GM19467 (cell line): ENCODE results near the gene INCA1.

Source experiments
- ATAC-seq: cut with Tn5 transposase; IDR thresholded peaks from one replicate; pipeline ENCODE4 v1.9.1; 2021; ENCODE audit warnings: mild to moderate bottlenecking, moderate library complexity; ENCODE audit not compliant: unreplicated experiment

INCA1 gene

DNA sequence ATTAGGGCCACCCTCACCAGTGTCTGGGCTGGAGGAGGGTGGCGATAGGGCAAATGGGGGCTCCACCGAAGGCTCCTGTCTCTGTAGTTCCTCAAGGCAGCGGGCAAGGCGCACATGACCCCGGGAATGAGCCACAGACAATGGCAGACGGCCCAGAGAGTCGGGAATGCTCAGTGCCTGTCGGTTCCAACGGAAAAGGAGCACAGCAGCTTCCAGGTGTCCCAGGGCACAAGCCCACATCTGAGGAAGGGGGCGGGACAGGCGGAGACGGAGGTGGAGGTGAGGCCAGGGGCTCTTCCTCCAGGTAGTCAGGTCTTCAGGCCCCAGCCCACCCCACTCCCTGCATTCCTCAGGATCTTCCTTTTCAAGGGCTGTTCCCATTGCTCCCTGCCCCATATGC is 24.6 kb downstream of the INCA1 start:
- ATAC-seq = no peak

DNA sequence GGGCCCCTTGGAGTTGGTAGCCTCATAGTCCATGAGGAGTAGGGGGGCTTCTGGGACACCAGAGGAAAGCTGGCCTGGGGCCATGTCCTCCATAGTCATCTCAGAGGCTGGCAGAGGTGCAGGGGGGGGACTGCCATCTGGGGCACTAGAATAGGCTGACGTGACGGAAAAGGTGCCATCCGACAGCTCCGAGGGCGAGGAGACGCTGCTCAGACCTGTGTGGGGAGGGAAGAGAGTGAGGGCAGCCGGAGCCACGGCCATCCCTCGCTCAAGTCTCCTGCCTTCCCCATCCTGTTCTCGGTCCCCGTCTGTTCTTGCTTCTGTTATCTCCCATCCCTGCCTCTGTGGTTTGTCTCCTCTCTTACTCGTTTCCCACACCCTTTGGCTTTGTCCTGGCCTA is 25.0 kb downstream of the INCA1 start:
- ATAC-seq = no peak

DNA sequence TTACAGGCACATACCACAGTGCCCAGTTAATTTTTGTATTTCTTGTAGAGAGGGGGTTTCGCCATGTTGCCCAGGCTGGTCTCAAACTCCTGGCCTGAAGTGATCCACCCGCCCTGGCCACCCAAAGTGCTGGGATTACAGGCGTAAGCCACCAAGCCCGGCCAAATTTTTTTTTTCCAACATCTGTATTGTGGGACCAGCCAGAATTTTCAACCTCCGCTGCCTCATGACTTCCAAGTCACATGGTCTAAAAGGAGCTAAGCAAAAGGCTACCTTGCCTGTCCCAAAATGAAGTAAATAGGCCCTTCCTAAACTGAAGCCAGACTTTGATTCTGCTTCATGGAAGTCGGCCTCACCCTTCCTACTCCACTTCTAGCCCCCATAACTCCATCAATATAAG is 25.5 kb downstream of the INCA1 start:
- no peak for ATAC-seq

DNA sequence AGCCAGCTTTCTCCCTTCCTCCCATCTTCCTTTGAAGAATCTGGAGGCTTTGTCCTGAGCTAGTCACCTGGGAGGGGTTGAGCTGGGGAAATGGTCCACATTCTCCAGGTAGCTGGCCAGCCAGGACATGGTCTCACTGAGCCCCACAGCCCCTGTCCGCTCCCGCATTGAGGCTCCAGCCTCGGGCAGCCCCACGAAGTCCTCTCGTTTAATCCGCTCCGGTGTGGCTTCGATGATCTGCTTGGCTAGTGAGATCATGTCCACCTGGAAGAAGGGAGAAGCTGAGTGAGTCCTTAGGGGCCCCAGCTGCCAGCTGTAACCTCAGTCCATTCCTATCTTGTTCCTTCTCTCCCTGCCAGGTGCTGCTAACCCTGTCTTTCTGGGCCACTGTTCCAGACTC is 27.0 kb downstream of the INCA1 start:
- no peak for ATAC-seq

DNA sequence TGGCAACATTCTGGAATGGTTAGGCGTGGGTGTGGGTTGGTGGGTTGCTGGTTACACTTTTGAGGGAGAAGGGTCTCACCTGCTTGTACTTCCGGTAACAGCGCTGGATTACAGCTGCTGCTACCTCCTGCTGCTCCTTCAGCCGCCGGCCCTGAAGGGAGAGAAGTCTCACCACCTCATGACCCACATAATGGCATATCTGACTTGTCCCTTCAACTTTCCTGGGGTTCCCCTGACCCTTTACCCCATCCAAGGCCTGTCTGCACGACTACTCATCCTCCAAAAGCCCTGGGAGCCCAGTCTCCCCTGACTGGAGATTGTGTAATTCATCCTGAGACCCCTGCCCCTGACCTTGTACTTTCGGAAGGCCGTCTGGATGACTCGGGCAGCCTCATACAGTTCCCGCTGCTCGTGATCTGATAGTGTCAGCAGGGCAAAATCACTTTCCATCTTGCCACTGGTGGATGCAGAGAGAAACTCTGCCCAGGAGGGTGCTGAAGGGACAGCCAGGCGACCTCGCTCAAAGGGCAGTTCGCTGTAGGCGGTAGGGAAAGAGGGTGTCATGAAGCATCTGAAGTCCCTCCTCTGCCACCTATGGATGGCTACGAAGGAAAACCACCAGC is 27.7 kb downstream of the INCA1 start:
- no peak for ATAC-seq

DNA sequence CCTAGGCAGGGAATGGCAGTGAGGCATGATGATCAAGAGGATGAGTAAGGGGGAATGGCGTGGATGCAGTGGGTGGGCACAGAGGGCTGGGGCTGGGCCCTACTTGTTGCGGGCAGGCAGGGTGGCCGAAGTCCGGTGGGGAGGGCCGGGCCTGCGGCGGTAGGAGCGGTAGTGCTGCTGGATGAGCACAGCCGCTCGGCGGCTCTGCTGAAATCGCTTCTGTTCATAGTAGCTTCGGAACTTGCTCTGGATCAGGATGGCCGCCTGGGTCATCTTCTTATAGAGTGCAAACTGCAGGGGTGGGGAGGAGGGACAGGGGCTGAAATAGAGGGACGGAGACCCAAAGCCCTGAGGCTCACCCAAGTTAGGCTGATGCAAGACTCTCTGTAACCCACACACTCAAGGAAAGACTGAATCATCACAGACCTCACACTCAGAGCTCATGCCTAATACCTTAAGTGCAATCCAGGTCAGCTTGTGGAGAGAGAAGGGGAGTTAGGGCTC is 28.2 kb downstream of the INCA1 start:
- no peak for ATAC-seq

DNA sequence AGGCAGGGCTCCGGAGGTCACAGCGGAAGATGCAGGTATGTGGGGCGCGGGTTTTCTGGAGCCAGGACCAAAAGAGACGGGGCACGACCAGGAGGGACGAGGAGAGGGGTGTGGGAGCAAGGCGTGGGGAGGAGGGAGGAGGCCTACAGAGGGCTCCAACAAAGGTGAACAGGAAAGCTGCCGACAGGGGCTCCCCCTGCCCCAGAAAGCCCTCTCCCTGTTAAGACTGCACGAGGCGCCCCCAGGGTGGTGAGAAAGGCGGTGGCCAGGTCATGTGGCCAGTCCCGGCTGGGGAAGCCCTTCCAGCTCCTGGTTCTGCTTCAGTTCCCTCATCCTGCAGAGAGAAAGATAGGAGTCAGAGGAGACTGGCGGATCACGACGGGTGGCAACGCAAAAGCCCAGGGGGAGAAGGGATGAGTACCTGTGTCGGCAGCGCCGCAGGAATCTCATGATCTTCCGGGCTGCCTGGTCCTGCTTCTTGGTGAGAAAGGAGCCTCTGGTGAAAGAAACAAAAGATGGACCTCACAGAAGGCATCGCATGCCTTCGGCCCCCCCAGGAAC is 28.8 kb downstream of the INCA1 start:
- ATAC-seq = no peak

DNA sequence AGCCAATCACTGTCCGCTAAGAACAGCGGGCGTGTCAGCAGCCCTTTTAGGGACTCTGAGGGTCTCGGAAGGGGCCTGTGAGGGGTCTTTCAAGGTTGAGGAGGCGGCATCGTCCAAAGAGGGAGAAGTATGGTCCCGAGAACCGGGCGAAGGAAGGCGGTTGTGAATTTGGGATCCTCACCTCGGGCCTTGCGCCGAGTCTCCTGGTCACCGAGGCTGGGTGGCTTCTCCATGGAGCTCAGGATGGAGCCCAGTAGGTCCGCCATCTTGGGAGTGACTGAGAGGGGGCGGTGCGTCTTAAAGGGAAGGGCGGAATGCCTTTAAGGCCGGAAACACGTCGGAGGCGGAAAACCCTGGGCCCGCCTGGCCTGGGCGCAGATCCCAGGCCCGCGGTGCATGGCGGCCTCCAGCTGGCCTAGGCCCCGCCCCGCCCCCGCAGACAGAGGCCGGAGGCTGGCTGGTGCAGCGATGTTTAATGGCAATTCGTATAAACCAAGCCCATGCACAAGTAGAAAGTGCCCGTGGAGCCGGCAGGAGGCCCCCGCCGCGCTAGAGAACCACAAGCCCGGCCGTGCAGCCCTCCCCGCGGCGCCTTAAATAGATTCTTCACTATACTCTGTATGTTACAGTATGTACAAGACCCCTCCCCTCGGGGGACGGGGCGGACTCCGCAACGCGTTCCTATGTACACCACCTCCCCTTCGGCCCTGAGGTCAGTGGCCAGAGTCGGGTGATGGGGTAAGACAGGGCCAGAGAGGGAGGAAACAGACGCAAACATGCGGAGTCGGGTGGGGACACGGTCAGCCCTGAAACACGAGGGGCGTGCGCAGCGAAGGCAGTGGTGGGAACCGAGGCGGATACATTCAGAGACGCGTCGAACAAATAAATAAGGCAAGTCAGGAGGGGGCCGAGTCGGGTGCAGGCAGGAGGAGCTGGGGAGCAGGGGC is 29.5 kb downstream of the INCA1 start, which contains the start of gene SPAG7:
SPAG7 (minus strand) TSS at position 279 of the 947 bp plus-strand sequence; CDS start at position 266, 13 bp downstream.
- ATAC-seq = peak; percentile 52

DNA sequence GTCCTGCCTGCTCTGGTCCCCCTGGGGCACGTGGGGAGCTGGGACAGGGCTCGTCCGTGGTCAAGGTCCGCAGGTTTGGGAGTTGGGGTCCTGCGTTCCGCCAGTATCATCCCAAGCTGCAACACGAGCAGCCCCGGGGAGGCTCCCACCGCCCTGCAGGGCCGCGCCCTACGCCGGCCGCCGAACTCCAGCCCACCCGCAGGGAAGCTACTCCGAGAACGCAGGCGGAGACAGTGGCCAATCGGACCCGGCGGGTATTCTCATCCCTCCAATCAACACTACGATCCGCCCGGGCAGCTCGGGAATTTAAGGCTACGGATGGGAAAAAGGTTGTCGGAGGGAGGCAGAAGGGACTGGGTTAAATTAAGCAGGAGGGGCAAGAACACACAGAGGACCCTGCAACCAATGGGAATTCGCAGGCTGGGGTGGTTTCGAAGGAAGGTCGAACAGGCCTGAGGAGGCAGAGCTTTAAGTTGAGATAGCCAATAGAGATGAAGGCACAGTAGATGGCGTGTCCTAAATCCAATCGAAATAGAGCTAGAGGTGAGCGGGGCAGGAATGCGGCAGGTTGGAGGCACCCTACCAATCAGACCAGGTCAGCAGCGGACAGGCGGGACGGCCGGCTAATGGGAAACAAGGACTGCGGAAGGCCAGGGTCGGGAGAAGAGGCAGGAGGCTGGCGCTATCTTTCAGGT is 30.3 kb downstream of the INCA1 start:
- ATAC-seq = peak; percentile 82

DNA sequence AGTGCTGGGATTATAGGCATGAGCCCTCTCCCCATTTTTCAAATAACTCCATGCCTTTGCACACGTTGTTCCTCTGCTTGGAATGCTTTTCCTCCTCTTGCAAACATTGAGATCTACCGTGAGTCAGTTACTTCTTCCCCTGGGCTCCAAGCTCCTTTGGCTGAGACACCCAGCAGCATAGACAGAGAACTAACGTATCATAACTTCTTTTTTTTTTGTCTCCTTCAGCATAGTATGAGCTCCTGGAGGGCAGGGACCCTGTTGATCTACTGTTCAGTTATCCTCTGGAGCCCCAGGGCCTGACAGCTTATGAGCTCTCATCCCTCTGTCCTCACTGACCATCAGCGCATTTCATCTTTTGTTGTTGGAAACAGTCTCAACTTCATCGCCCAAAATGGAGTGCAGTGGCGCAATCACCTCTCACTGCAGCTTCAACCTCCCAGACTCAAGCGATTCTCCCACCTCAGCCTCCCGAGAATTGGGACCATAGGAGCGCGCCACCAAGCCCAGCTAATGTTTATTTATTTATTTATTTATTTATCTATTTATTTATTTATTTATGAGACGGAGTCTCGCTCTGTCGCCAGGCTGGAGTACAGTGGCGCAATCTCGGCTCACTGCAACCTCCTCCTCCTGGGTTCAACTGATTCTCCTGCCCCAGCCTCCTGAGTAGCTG is 31.9 kb downstream of the INCA1 start:
- no peak for ATAC-seq

DNA sequence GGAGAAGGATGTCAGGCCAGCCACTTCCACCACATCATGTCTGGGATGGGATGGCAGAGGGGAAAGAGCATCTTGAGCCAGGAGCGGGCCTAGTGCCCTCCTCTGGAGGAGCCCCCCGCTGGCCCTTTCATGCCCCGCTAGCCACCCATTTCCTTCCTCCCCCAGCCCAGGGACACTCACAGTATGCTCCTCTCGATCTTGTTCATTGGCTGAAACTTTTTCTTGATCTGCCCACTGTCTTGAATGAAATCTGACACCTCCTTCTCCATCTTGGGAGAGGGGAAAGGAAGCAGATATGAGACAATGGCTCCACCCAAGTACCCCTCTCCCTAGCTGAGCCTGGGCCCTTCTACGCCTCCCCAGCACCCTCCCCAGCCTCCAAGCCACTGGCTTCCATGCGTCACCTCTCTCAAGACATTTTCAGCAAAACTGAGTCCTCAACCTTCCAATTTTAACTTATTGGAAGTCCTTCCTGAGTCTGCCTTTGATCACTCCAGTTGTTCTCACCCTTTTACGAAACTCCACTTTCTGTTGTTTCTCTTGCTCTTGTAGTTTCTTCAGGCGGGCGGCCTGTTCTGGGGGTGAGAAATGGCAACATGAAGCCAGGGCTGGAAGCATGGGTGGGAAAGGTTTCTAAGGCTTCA is 36.9 kb downstream of the INCA1 start:
- no peak for ATAC-seq

DNA sequence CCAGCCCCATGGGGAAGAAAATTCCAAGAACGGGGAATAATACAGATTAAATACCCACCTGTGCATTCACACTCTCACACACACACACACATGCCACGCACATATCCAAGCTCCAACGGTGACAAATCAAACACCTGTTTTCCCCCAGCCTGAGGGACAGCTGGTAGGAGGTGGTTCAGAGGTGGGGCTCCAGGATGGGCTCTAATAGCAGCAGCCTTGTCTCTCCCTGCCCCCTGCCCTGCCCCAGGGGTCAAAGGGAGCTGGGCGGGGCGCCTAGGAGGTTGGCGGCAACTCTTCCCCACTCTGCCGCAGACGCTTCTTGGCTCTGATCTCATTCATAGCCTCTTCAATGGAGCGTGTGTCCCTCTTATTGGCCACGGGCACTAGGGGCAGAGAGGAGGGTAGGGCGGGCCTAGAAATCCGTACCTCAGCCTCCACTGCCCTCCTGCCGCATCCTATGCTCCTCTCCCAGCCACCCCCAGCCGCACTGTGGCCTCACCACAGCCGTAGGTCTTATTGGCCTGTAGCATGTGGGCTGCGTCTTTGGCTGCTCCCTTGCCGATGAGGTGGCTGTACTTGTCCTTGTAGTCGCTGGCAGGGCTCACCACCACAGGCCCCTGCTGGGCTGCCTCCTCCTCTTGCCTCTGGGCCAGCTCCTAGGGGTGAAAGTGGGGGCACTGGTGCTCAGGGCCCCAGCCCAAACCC is 37.9 kb downstream of the INCA1 start:
- ATAC-seq = no peak

DNA sequence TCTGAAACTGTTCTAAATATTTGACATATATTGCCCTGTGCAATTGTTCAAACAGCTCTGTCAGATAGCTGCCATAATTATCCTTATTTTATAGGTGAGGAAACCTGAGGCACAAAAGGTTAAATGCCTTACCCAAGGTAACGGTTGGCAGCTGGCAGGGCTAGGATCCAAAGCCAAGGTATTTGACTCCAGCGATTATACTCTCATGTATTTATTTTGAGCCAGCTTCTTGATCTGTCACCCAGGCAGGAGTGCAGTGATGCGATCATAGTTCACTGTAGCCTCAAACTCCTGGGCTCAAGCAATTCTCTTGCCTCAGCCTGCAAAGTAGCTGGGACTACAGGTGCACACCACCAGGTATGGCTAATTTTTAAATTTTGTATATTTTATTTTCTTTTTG is 39.2 kb downstream of the INCA1 start:
- ATAC-seq = no peak

DNA sequence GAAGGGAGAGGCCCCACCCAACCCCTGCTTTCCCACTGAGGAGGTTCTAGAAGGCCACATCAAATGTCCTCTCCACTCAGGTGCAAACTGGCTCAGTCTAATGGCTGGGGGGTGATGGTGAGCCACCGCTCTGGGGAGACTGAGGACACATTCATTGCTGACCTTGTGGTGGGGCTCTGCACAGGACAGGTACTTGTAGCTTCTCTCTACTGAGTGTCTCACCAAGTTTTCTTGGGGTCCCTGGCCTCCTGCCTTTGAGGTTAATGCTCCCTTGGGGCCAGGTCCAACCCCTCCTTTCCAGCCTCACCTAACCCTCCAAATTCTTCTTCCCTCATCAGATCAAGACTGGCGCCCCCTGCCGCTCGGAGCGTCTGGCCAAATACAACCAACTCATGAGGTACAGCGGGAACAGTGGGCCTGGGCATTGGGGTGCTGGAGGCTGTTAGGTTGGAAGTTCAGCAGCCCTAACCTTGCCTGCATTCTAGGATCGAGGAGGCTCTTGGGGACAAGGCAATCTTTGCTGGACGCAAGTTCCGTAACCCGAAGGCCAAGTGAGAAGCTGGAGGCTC is 40.7 kb downstream of the INCA1 start:
- no peak for ATAC-seq

DNA sequence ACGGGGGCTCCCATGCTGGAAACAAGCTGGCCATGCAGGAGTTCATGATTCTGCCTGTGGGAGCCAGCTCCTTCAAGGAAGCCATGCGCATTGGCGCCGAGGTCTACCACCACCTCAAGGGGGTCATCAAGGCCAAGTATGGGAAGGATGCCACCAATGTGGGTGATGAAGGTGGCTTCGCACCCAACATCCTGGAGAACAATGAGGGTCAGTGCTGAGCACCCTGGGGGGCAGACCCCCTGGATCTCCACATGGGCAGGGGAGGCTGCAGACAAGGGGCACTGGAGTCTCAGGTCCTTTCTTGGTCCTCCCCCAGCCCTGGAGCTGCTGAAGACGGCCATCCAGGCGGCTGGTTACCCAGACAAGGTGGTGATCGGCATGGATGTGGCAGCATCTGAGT is 42.2 kb downstream of the INCA1 start:
- no peak for ATAC-seq

DNA sequence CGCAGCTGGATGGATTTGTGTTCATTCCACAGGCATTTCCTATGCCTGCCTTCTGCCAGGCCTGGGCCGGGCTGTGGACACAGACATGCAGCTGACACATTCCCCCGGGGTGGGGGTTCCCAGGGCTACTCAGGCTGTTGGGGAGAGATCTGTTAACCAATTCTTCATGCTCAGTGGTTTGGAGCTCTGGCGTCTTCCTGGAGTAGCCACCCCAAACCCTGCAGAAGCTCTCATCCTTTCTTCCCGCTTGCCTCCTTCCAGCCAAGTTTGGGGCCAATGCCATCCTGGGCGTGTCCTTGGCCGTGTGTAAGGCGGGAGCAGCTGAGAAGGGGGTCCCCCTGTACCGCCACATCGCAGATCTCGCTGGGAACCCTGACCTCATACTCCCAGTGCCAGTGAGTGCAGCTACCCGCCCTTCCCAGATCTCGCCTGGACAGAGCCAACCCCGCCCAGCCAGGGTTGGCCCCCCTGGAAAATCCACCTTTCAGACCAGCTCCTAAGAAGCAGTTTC is 43.8 kb downstream of the INCA1 start:
- ATAC-seq = no peak

DNA sequence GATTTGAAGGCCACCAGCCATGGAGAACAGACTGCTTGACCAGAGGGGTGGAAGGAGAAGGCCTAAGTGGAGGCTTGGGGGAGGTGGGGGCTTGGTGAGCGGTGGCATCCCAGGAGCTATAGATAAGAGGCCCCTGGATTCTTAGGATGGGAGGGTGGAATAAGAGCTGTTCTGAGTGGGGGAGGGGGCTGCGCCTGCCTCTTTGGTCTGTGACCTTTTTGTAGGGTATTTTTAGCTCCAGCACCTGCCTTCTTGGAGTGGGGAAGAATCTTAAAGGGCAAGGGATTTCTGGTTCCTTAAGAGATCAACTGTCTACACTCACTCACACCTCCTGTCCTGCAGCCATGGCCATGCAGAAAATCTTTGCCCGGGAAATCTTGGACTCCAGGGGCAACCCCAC is 45.8 kb downstream of the INCA1 start:
- no peak for ATAC-seq

DNA sequence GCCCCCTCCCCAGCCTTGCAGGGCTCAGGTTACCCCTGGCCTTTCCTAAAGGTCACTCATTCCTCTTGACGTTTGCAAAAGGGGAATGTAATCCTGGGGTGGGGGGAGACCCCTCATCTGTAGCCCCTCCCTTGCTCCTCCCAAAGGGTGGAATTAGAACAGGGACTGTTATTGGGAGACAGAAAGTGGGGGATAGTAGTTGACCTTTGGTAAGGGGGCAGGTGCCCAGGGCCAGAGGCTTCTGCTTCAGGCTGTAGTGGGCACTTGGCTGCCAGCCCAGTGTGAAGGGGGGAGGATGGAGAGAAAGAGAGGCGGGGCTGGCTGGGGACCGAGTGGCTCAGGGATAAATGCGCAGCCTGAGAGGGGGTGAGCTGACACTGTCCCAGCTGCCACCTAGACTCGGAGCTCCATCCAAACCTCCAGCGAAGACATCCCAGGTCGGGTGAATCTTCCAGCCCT is 46.5 kb downstream of the INCA1 start, which contains the start of gene ENO3:
ENO3 (plus strand) TSS at position 374 of the 459 bp plus-strand sequence. CDS start 711 bp downstream, outside the sequence.
- no peak for ATAC-seq
